Gastrocnemius medialis (tissue), 4 donors: ENCODE data around the gene NHLRC3. TPM values are rescaled to one million over a fixed set of nuclear protein-coding genes. Genes with fewer than 3 reads are reported as not detected.

Source experiments
- ATAC-seq, 2 donors: fragments of 150-250 bp; one replicate each; pipeline ENCODE4 v1.9.1; 2016
- DNase-seq, 2 donors: peaks; one replicate each; pipeline ENCODE4 v3.0.0-alpha.2; 2019
- H3K27ac ChIP-seq, 4 donors: fragments of 200-600 bp; sonication (generic); 1 replicate in 1 of 4; 2 replicates in 3 of 4; pipeline ENCODE4 v1.5.1; 2016 to 2018; ENCODE audit warnings: mild to moderate bottlenecking in 2 of 4, moderate library complexity in 1 of 4
- H3K27me3 ChIP-seq, 3 donors: fragments of 200-600 bp; sonication (generic) in 2 of 3; 1 replicate in 1 of 3; 2 replicates in 2 of 3; pipeline versions ENCODE4 v1.5.1 to v1.6.0; 2016 to 2019; ENCODE audit warnings: mild to moderate bottlenecking in 1 of 3, moderate library complexity in 1 of 3
- H3K36me3 ChIP-seq, 2 donors: fragments of 200-600 bp; sonication (generic) in 1 of 2; one replicate each; pipeline ENCODE4 v1.5.1; 2017 to 2018
- H3K4me1 ChIP-seq, 2 donors: fragments of 200-600 bp; sonication (generic) in 1 of 2; one replicate each; pipeline ENCODE4 v1.5.1; 2016 to 2017; ENCODE audit warnings: mild to moderate bottlenecking in 2 of 2
- H3K4me3 ChIP-seq, 4 donors: fragments of 200-600 bp; sonication (generic) in 3 of 4; 1 replicate in 1 of 4; 2 replicates in 3 of 4; pipeline ENCODE4 v1.5.1; 2016 to 2019; ENCODE audit warnings: mild to moderate bottlenecking in 2 of 4
- H3K9me3 ChIP-seq, 3 donors: fragments of 200-600 bp; sonication (generic) in 2 of 3; 1 replicate in 1 of 3; 2 replicates in 2 of 3; pipeline ENCODE4 v1.5.1; 2016 to 2019
- CTCF ChIP-seq, 5 experiments: fragments of 450-650 bp in 3 of 5; fragments of 200-600 bp in 2 of 5; sonication (generic) in 2 of 5; IDR thresholded peaks in 4 of 5; conservative IDR thresholded peaks in 1 of 5; 1 replicate in 4 of 5; 2 replicates in 1 of 5; pipeline ENCODE4 v1.5.1; 2016 to 2019; ENCODE audit warnings: antibody characterized with exemption in 5 of 5, mild to moderate bottlenecking in 3 of 5, moderate library complexity in 3 of 5
- POLR2A ChIP-seq, 2 donors: fragments of 450-650 bp; IDR thresholded peaks; one replicate each; pipeline ENCODE4 v1.6.1; 2017; ENCODE audit warnings: antibody characterized with exemption in 2 of 2, mild to moderate bottlenecking in 2 of 2, moderate library complexity in 2 of 2
- in situ Hi-C, 4 donors: fragments of 200-750 bp; cut with MboI; loops; one replicate each; pipeline versions ENCODE4 v1.15.0 to v1.8.0; 2017; ENCODE audit warnings: low sequenced_read_pairs in 4 of 4
- intact Hi-C: fragments of 100-400 bp; cut with DNase I; formaldehyde crosslinking; loops from one replicate; pipeline ENCODE4 v1.15.1; 2023; ENCODE audit warnings: low total_unique reads
- total RNA-seq, 4 donors: library from RNA; depleted of rRNA; stranded (reverse); fragments of >200 nt; gene quantifications; one replicate each; pipeline versions ENCODE4 v1.1.0 to v1.2.3, GENCODE V29; 2016

The NHLRC3 gene
- total RNA-seq, 4 donors from 2014 or later: 7.8 to 10.5 (median 8.0) TPM

GRCh38 chr13:39036212-39036611, 2.0 kb upstream of the NHLRC3 start:
- Histone ChIP-seq H3K36me3 (no peaks in the 10 kb centered on the region), H3K4me1 (peaks cover 39 to 58% of the 10 kb centered on the region in 2 donors), H3K4me3 (peak overlapping the region; percentile 79 to 94 (median 92)), H3K9me3 (no peaks in the 10 kb centered on the region), H3K27me3 (no peaks in the 10 kb centered on the region), H3K27ac (peak overlapping the region in 3 of 4 donors; percentile 7 to 20 (median 11))
- DNase-seq: no peak
- in situ Hi-C loops: loop anchor here in 1 of 4 donors (25.0 kb wide), 1 partner anchor 576 kb away; the partner anchor contains the start of gene LHFPL6
- intact Hi-C loops: loop anchor here (5.0 to 10.0 kb wide), 2 partner anchors 341 to 689 kb away; partner anchors contain the start of gene UFM1
- no peak for ATAC-seq
- TF ChIP-seq POLR2A (IDR thresholded peaks at IDR 0.05) (no peak), CTCF (IDR thresholded peaks at IDR 0.05 in 4 of 5, conservative IDR thresholded peaks at IDR 0.05 in 1 of 5) (no peak)

GRCh38 chr13:39037410-39037879, 811 bp upstream of the NHLRC3 start:
- Histone ChIP-seq H3K27me3 (no peaks in the 10 kb centered on the region), H3K4me3 (peak overlapping the region; percentile 79 to 94 (median 92)), H3K27ac (peak overlapping the region; percentile 81 to 90 (median 88)), H3K36me3 (no peaks in the 10 kb centered on the region), H3K4me1 (peaks cover 39 to 54% of the 10 kb centered on the region in 2 donors), H3K9me3 (no peaks in the 10 kb centered on the region)
- no peak for TF ChIP-seq CTCF (IDR thresholded peaks at IDR 0.05 in 4 of 5, conservative IDR thresholded peaks at IDR 0.05 in 1 of 5)
- intact Hi-C loops (loop anchor here (5.0 to 10.0 kb wide), 2 partner anchors 343 to 690 kb away; partner anchors contain the start of gene UFM1), in situ Hi-C loops (loop anchor here in 1 of 4 donors (25.0 kb wide), 1 partner anchor 575 kb away; the partner anchor contains the start of gene LHFPL6)
- DNase-seq: no peak
- ATAC-seq: peak in 1 of 2 donors; percentile 14

GRCh38 chr13:39038569-39039030, 344 bp downstream of the NHLRC3 start:
- Histone ChIP-seq H3K27me3 (no peaks in the 10 kb centered on the region), H3K36me3 (no peaks in the 10 kb centered on the region), H3K9me3 (no peaks in the 10 kb centered on the region), H3K4me1 (peaks cover 39 to 54% of the 10 kb centered on the region in 2 donors), H3K4me3 (peak overlapping the region; percentile 79 to 94 (median 92)), H3K27ac (peak overlapping the region; percentile 81 to 90 (median 88))
- DNase-seq (no peak), ATAC-seq (peak; percentile 9 to 27)
- no peak for TF ChIP-seq POLR2A (IDR thresholded peaks at IDR 0.05)
- no peak for TF ChIP-seq CTCF (IDR thresholded peaks at IDR 0.05 in 4 of 5, conservative IDR thresholded peaks at IDR 0.05 in 1 of 5)
- intact Hi-C loops (loop anchor here (5.0 to 10.0 kb wide), 2 partner anchors 344 to 691 kb away; partner anchors contain the start of gene UFM1), in situ Hi-C loops (loop anchor here in 1 of 4 donors (25.0 kb wide), 1 partner anchor 574 kb away; the partner anchor contains the start of gene LHFPL6)

GRCh38 chr13:39039041-39039440, 785 bp downstream of the NHLRC3 start:
- ATAC-seq (no peak), DNase-seq (no peak)
- intact Hi-C loops: loop anchor here (5.0 to 10.0 kb wide), 2 partner anchors 344 to 692 kb away; partner anchors contain the start of gene UFM1
- no peaks in the 10 kb centered on the region for H3K36me3 ChIP-seq
- peaks cover 35 to 51% of the 10 kb centered on the region in 2 donors for H3K4me1 ChIP-seq
- peak overlapping the region; percentile 79 to 94 (median 92) for H3K4me3 ChIP-seq
- in situ Hi-C loops: loop anchor here in 1 of 4 donors (25.0 kb wide), 1 partner anchor 573 kb away; the partner anchor contains the start of gene LHFPL6
- no peaks in the 10 kb centered on the region for H3K27me3 ChIP-seq
- H3K27ac ChIP-seq: peak overlapping the region; percentile 81 to 90 (median 88)
- TF ChIP-seq POLR2A (IDR thresholded peaks at IDR 0.05): no peak
- TF ChIP-seq CTCF (IDR thresholded peaks at IDR 0.05 in 4 of 5, conservative IDR thresholded peaks at IDR 0.05 in 1 of 5): no peak
- no peaks in the 10 kb centered on the region for H3K9me3 ChIP-seq
